GM18505 (cell line): Measurements from ENCODE around the gene GEMIN5.

ENCODE experiments used
- ATAC-seq: cut with Tn5 transposase; IDR thresholded peaks from one replicate; pipeline ENCODE4 v1.9.1; 2021; ENCODE audit not compliant: unreplicated experiment
- POLR2A ChIP-seq: IDR thresholded peaks from 4 replicates; pipeline ENCODE4 v1.6.1; 2011; ENCODE audit warnings: borderline replicate concordance; ENCODE audit not compliant: insufficient read depth, insufficient read length; ENCODE audit errors: extremely low read depth

The GEMIN5 gene

GRCh38 chr5:154893381-154893780 lies 44.6 kb downstream of the GEMIN5 start:
- no peak for TF ChIP-seq POLR2A
- no peak for ATAC-seq

- no peak for ATAC-seq
- TF ChIP-seq POLR2A: no peak
Observed at GRCh38 chr5:154892369-154892771, 45.6 kb downstream of the GEMIN5 start.

GRCh38 chr5:154885439-154885838 lies 52.6 kb downstream of the GEMIN5 start:
- ATAC-seq: no peak

DNA sequence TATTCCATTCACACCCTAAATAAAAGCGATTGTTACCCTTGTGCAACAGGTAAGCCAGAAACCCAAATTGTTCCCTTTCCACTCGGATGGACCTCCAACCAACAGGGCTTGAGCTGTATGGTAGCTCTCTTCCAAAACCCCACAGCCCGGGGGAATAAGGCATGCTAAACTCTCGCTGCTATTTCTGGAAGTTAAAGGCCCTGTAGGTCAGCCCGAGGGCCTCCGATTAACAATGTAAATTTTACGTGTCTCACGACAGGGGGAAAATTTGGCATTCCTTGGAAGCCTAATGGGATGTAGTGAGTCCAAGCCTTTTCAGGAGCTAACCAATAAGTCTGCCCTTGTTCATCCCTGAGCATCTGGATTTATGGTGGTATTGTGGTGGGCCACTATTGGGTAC lies 53.6 kb downstream of the GEMIN5 start:
- no peak for TF ChIP-seq POLR2A
- ATAC-seq: no peak

More at GRCh38 chr5:154885439-154885838, 52.6 kb downstream of the GEMIN5 start:
- TF ChIP-seq POLR2A: no peak

- no peak for ATAC-seq
- TF ChIP-seq POLR2A: no peak
Observed at GRCh38 chr5:154881986-154882385, 56.0 kb downstream of the GEMIN5 start.

GRCh38 chr5:154878642-154879335 lies 59.2 kb downstream of the GEMIN5 start:
- no peak for ATAC-seq
- TF ChIP-seq POLR2A: no peak

GRCh38 chr5:154873791-154874331 lies 64.2 kb downstream of the GEMIN5 start:
- no peak for ATAC-seq

DNA sequence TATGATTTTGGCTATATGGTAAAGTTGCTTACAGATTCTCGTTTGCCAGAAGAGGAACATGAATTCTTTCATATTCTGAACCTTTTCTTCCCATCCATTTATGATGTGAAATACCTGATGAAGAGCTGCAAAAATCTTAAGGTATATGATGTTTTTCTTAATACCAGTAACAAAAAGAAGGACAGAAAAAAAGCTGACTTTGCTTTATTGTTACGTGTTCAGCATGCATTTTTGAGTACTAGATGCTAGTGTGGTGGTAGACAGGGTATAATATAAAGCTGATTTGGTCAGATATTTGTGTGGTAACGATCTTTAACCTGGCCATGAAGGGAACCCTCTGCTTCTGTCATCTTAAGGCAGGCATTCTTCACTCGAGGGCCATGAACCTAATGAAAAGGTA lies 66.3 kb downstream of the GEMIN5 start:
- TF ChIP-seq POLR2A: no peak
- no peak for ATAC-seq

More at GRCh38 chr5:154873791-154874331, 64.2 kb downstream of the GEMIN5 start:
- TF ChIP-seq POLR2A: no peak

- TF ChIP-seq POLR2A: no peak
- ATAC-seq: no peak
Observed at GRCh38 chr5:154868702-154869101, 69.3 kb downstream of the GEMIN5 start.

GRCh38 chr5:154866841-154867240 lies 71.2 kb downstream of the GEMIN5 start:
- ATAC-seq: no peak
- TF ChIP-seq POLR2A: no peak

GRCh38 chr5:154865466-154866184 lies 72.4 kb downstream of the GEMIN5 start:
- TF ChIP-seq POLR2A: no peak
- ATAC-seq: no peak

GRCh38 chr5:154863291-154864080 lies 74.5 kb downstream of the GEMIN5 start:
- TF ChIP-seq POLR2A: no peak
- ATAC-seq: no peak

- ATAC-seq: no peak
Observed at GRCh38 chr5:154862766-154863165, 75.2 kb downstream of the GEMIN5 start.

GRCh38 chr5:154861946-154862345 lies 76.1 kb downstream of the GEMIN5 start:
- no peak for ATAC-seq
- TF ChIP-seq POLR2A: no peak

More at GRCh38 chr5:154862766-154863165, 75.2 kb downstream of the GEMIN5 start:
- TF ChIP-seq POLR2A: no peak

- TF ChIP-seq POLR2A: no peak
- ATAC-seq: no peak
Observed at GRCh38 chr5:154860765-154861164, 77.2 kb downstream of the GEMIN5 start.
